ENCODE measurements around the gene ZNF471.
A peak's percentile ranks its signal among the peaks of the same experiment; 100 is the strongest.

The ZNF471 gene

GRCh38 chr19:56567274-56568120 lies 59.8 kb downstream of the ZNF471 start, which contains the start of gene ZNF470:
ZNF470 (plus strand) TSS chr19:56567468; CDS start chr19:56570312, 2,844 bp downstream.
- Histone ChIP-seq H3K27me3 (no peaks in the 10 kb centered on the region), H3K9ac (peak within 1 kb of the TSS; percentile 86), H3K4me1 (peaks cover 18% of the 10 kb centered on the region), H3K9me3 (peaks cover 84% of the 10 kb centered on the region), H3K36me3 (peaks cover 66% of the 10 kb centered on the region), H4K20me1 (no peaks in the 10 kb centered on the region), H3K27ac (peak within 1 kb of the TSS; percentile 82), H3K4me3 (peak within 1 kb of the TSS; percentile 91), H3K4me2 (peak within 1 kb of the TSS; percentile 98)
- TF ChIP-seq Cebpa-rat (IDR thresholded peaks at IDR 0.05), result no peak

GRCh38 chr19:56572589-56572988 lies 64.9 kb downstream of the ZNF471 start:
- Histone ChIP-seq H3K36me3 (peaks cover 92% of the 10 kb centered on the region), H3K4me2 (no peak overlapping the region), H3K27ac (no peak overlapping the region), H3K9me3 (peaks cover 95% of the 10 kb centered on the region), H4K20me1 (no peaks in the 10 kb centered on the region), H3K27me3 (no peaks in the 10 kb centered on the region), H3K4me3 (no peak overlapping the region), H3K4me1 (peaks cover 11% of the 10 kb centered on the region), H3K9ac (no peak overlapping the region)
- TF ChIP-seq Cebpa-rat (IDR thresholded peaks at IDR 0.05), result no peak

- Histone ChIP-seq H3K4me1 (no peaks in the 10 kb centered on the region), H3K27me3 (no peaks in the 10 kb centered on the region), H3K4me2 (no peak overlapping the region), H3K9ac (no peak overlapping the region), H3K36me3 (peaks cover 99% of the 10 kb centered on the region), H3K4me3 (0 out of 2 replicates have a peak overlapping the region, but pooled peaks have one; percentile 26), H4K20me1 (no peaks in the 10 kb centered on the region), H3K27ac (no peak overlapping the region), H3K9me3 (peaks cover 99% of the 10 kb centered on the region)
- no peak for TF ChIP-seq Cebpa-rat (IDR thresholded peaks at IDR 0.05)
Measured at GRCh38 chr19:56573914-56574313, 66.3 kb downstream of the ZNF471 start.

- H3K4me3 ChIP-seq, result peak overlapping the region; percentile 1; the same call in 1 of the 2 replicates
- H3K36me3 ChIP-seq, result peaks cover 91% of the 10 kb centered on the region
- no peak overlapping the region for H3K4me2 ChIP-seq
- H3K4me1 ChIP-seq, result no peaks in the 10 kb centered on the region
- no peak overlapping the region for H3K9ac ChIP-seq
- no peak for TF ChIP-seq Cebpa-rat (IDR thresholded peaks at IDR 0.05)
- H3K27me3 ChIP-seq, result no peaks in the 10 kb centered on the region
- no peaks in the 10 kb centered on the region for H4K20me1 ChIP-seq
- no peak overlapping the region for H3K27ac ChIP-seq
- H3K9me3 ChIP-seq, result peaks cover 99% of the 10 kb centered on the region
Measured at GRCh38 chr19:56577719-56578602, 70.3 kb downstream of the ZNF471 start.

Measured in BLaER1 (cell line).